Transverse colon (tissue), 4 donors: ENCODE results near the gene TMEM98. TPM values are rescaled to one million over a fixed set of nuclear protein-coding genes. Genes with fewer than 3 reads are reported as not detected.

Experiments
- DNase-seq: peaks from one replicate; pipeline ENCODE4 v3.0.0-alpha.2; 2019
- H3K27ac ChIP-seq, 4 donors: fragments of 200-600 bp; sonication (generic); 2 replicates each; pipeline ENCODE4 v1.5.1; 2016 to 2018; ENCODE audit warnings: inconsistent platforms in 4 of 4
- H3K27me3 ChIP-seq: fragments of 200-600 bp; sonication (generic); 2 replicates; pipeline ENCODE4 v1.5.1; 2017; ENCODE audit warnings: inconsistent platforms
- H3K36me3 ChIP-seq, 4 donors: fragments of 200-600 bp; sonication (generic); 2 replicates each; pipeline ENCODE4 v1.5.1; 2017 to 2019; ENCODE audit warnings: inconsistent platforms in 4 of 4
- H3K4me1 ChIP-seq, 4 donors: fragments of 200-600 bp; sonication (generic); 2 replicates each; pipeline ENCODE4 v1.5.1; 2017 to 2020; ENCODE audit warnings: inconsistent platforms in 4 of 4
- H3K4me3 ChIP-seq, 4 donors: fragments of 200-600 bp; sonication (generic); 1 replicate in 1 of 4; 2 replicates in 3 of 4; pipeline versions ENCODE4 v1.5.1 to v1.6.1; 2017 to 2019; ENCODE audit warnings: inconsistent platforms in 4 of 4
- H3K9me3 ChIP-seq, 2 donors: fragments of 200-600 bp; sonication (generic); 2 replicates each; pipeline ENCODE4 v1.5.1; 2017 to 2019; ENCODE audit warnings: inconsistent platforms in 2 of 2
- CTCF ChIP-seq, 5 experiments: fragments of 200-600 bp in 3 of 5; fragments of 450-650 bp in 2 of 5; sonication (generic) in 3 of 5; IDR thresholded peaks; 1 replicate in 2 of 5; 2 replicates in 3 of 5; pipeline ENCODE4 v1.5.1; 2016 to 2017; ENCODE audit warnings: antibody characterized with exemption in 5 of 5, inconsistent platforms in 3 of 5, mild to moderate bottlenecking in 2 of 5, moderate library complexity in 1 of 5
- EP300 ChIP-seq: sonication (generic); formaldehyde crosslinking; IDR thresholded peaks from one replicate; pipeline ENCODE4 v1.6.1; 2017; ENCODE audit warnings: antibody characterized with exemption, low read depth
- POLR2A ChIP-seq: fragments of 450-650 bp; IDR thresholded peaks from one replicate; pipeline ENCODE4 v1.6.1; 2016; ENCODE audit warnings: antibody characterized with exemption, mild to moderate bottlenecking, moderate library complexity
- POLR2AphosphoS5 ChIP-seq, 3 donors: sonication (generic); formaldehyde crosslinking; IDR thresholded peaks; one replicate each; pipeline ENCODE4 v1.6.1; 2016; ENCODE audit warnings: antibody characterized with exemption in 3 of 3
- WGBS, 2 donors: methylation state at CpG; one replicate each; pipeline ENCODE4 v1.1.5; 2018; ENCODE audit warnings: low coverage in 1 of 2; 5-methylcytosine and 5-hydroxymethylcytosine counted together
- in situ Hi-C, 4 donors: fragments of 200-750 bp; cut with MboI; loops; one replicate each; pipeline versions ENCODE4 v1.15.0 to v1.15.1; 2017; ENCODE audit warnings: low sequenced_read_pairs in 3 of 4, low pct_ligation_motif_present in 1 of 4, low pct_unique_long_range_greater_than_20kb in 1 of 4
- intact Hi-C: fragments of 100-400 bp; cut with DNase I; formaldehyde crosslinking; loops from one replicate; pipeline ENCODE4 v1.15.1; 2023; ENCODE audit warnings: low total_unique reads
- total RNA-seq, 4 donors: library from RNA; depleted of rRNA; stranded (reverse); fragments of >200 nt; gene quantifications; one replicate each; pipeline ENCODE4 v1.1.0, GENCODE V29; 2016

Gene TMEM98
- total RNA-seq, 4 donors from 2014 or later = 70.7 to 219 (median 175) TPM

GRCh38 chr17:32988481-32989101, 60.6 kb downstream of the TMEM98 start:
- Histone ChIP-seq H3K36me3 (no peaks in the 10 kb centered on the region), H3K4me3 (no peak overlapping the region), H3K27ac (no peak overlapping the region), H3K9me3 (no peaks in the 10 kb centered on the region), H3K4me1 (peaks cover 0 to 18% (median 16%) of the 10 kb centered on the region in 4 donors), H3K27me3 (no peaks in the 10 kb centered on the region)
- WGBS, 2 donors = 72 to 82% methylated on average over 3 of the region's 3 CpGs
- in situ Hi-C loops = no loop called here
- intact Hi-C loops = no loop called here
- TF ChIP-seq CTCF (IDR thresholded peaks at IDR 0.05) (no peak), POLR2A (no peak), POLR2AphosphoS5 (IDR thresholded peaks at IDR 0.05) (no peak), EP300 (no peak)
- DNase-seq = no peak

- in situ Hi-C loops = loop anchor here in 1 of 4 donors (10.0 kb wide), 1 partner anchor 58 kb away; no protein-coding TSS in a partner anchor
- WGBS, 2 donors = 67 to 71% methylated on average over 8 to 13 of the region's 13 CpGs
Observed at GRCh38 chr17:32992321-32993033, 64.5 kb downstream of the TMEM98 start.

GRCh38 chr17:32993977-32994376, 66.0 kb downstream of the TMEM98 start:
- in situ Hi-C loops = loop anchor here in 1 of 4 donors (10.0 kb wide), 1 partner anchor 59 kb away; no protein-coding TSS in a partner anchor
- no peak for TF ChIP-seq POLR2AphosphoS5 (IDR thresholded peaks at IDR 0.05)
- TF ChIP-seq CTCF (IDR thresholded peaks at IDR 0.05) = no peak
- no peak for TF ChIP-seq POLR2A
- TF ChIP-seq EP300 = no peak
- no peak for DNase-seq

More at GRCh38 chr17:32992321-32993033, 64.5 kb downstream of the TMEM98 start:
- H3K27me3 ChIP-seq = peaks cover 1% of the 10 kb centered on the region
- no peak overlapping the region for H3K27ac ChIP-seq
- TF ChIP-seq EP300 = no peak
- no peak for TF ChIP-seq POLR2AphosphoS5 (IDR thresholded peaks at IDR 0.05)
- TF ChIP-seq CTCF (IDR thresholded peaks at IDR 0.05) = no peak
- TF ChIP-seq POLR2A = no peak
- H3K36me3 ChIP-seq = no peaks in the 10 kb centered on the region
- intact Hi-C loops = loop anchor here (10.0 kb wide), 2 partner anchors 208 to 1892 kb away; no protein-coding TSS in a partner anchor
- DNase-seq = no peak
- no peak overlapping the region for H3K4me3 ChIP-seq
- H3K9me3 ChIP-seq = no peaks in the 10 kb centered on the region
- H3K4me1 ChIP-seq = peaks cover 0 to 7% (median 5%) of the 10 kb centered on the region in 4 donors

More at GRCh38 chr17:32993977-32994376, 66.0 kb downstream of the TMEM98 start:
- H3K27me3 ChIP-seq = peaks cover 8% of the 10 kb centered on the region
- no peak overlapping the region for H3K4me3 ChIP-seq
- H3K9me3 ChIP-seq = no peaks in the 10 kb centered on the region
- intact Hi-C loops = loop anchor here (10.0 kb wide), 2 partner anchors 209 to 1891 kb away; no protein-coding TSS in a partner anchor
- no peak overlapping the region for H3K27ac ChIP-seq
- WGBS, 2 donors = 40 to 56% methylated on average over 7 to 9 of the region's 9 CpGs
- H3K4me1 ChIP-seq = peaks cover 0 to 14% (median 9%) of the 10 kb centered on the region in 4 donors
- no peaks in the 10 kb centered on the region for H3K36me3 ChIP-seq

Other genes starting within 250 kb of the TMEM98 start
- gene MYO1D, start 51.0 kb upstream of the TMEM98 start, total RNA-seq = 100 to 1,000 TPM; 247 to 569 (median 444) TPM
- gene SPACA3, start 63.7 kb downstream of the TMEM98 start, total RNA-seq = not detected